Parathyroid adenoma (tissue), 2 donors: ENCODE results near the gene ZNF280B.

Experiments
- H2AFZ ChIP-seq: fragments of 300-600 bp; sonication (generic); one replicate; pipeline ENCODE4 v1.7.0; 2017; ENCODE audit warnings: antibody characterized with exemption, mild to moderate bottlenecking
- H3K27ac ChIP-seq: fragments of 300-600 bp; sonication (generic); one replicate; pipeline ENCODE4 v1.7.0; 2017
- H3K27me3 ChIP-seq: fragments of 300-600 bp; sonication (generic); one replicate; pipeline ENCODE4 v1.7.0; 2017; ENCODE audit warnings: low read length; ENCODE audit not compliant: control insufficient read depth, insufficient read depth
- H3K36me3 ChIP-seq: fragments of 300-600 bp; sonication (generic); one replicate; pipeline ENCODE4 v1.7.0; 2017; ENCODE audit warnings: low read length; ENCODE audit not compliant: control insufficient read depth, insufficient read depth
- H3K4me1 ChIP-seq: fragments of 300-600 bp; sonication (generic); one replicate; pipeline ENCODE4 v1.7.0; 2017; ENCODE audit warnings: control low read depth
- H3K4me2 ChIP-seq: fragments of 300-600 bp; sonication (generic); one replicate; pipeline ENCODE4 v1.7.0; 2017; ENCODE audit warnings: low read length
- H3K4me3 ChIP-seq: fragments of 300-600 bp; sonication (generic); one replicate; pipeline ENCODE4 v1.7.0; 2017; ENCODE audit warnings: low read depth, low read length
- H3K79me2 ChIP-seq: fragments of 300-600 bp; sonication (generic); one replicate; pipeline ENCODE4 v1.7.0; 2017; ENCODE audit warnings: control low read depth
- H3K9ac ChIP-seq: fragments of 300-600 bp; sonication (generic); one replicate; pipeline ENCODE4 v1.7.0; 2017; ENCODE audit warnings: mild to moderate bottlenecking
- H3K9me3 ChIP-seq: fragments of 300-600 bp; sonication (generic); one replicate; pipeline ENCODE4 v1.7.0; 2017; ENCODE audit warnings: low read length; ENCODE audit not compliant: control insufficient read depth
- CTCF ChIP-seq: fragments of 300-600 bp; sonication (generic); IDR thresholded peaks from one replicate; pipeline ENCODE4 v1.7.0; 2017; ENCODE audit warnings: antibody characterized with exemption, mild to moderate bottlenecking
- donor health status: primary hyperparathyroidism.

The ZNF280B gene

GRCh38 chr22:22531770-22532546, 23.4 kb upstream of the ZNF280B start:
- no peak overlapping the region for H2AFZ ChIP-seq
- H3K27ac ChIP-seq: no peak overlapping the region
- no peak overlapping the region for H3K9ac ChIP-seq
- H3K36me3 ChIP-seq: no peaks in the 10 kb centered on the region
- no peaks in the 10 kb centered on the region for H3K4me1 ChIP-seq
- H3K79me2 ChIP-seq: no peaks in the 10 kb centered on the region
- no peaks in the 10 kb centered on the region for H3K27me3 ChIP-seq
- H3K4me3 ChIP-seq: no peak overlapping the region
- H3K9me3 ChIP-seq: no peaks in the 10 kb centered on the region
- H3K4me2 ChIP-seq: no peak overlapping the region
- no peak for TF ChIP-seq CTCF

- H3K9ac ChIP-seq: no peak overlapping the region
- no peaks in the 10 kb centered on the region for H3K4me1 ChIP-seq
- H3K4me2 ChIP-seq: no peak overlapping the region
- TF ChIP-seq CTCF: no peak
- no peaks in the 10 kb centered on the region for H3K9me3 ChIP-seq
- H3K27ac ChIP-seq: no peak overlapping the region
- no peak overlapping the region for H3K4me3 ChIP-seq
- H2AFZ ChIP-seq: no peak overlapping the region
- H3K36me3 ChIP-seq: no peaks in the 10 kb centered on the region
- H3K27me3 ChIP-seq: no peaks in the 10 kb centered on the region
- H3K79me2 ChIP-seq: no peaks in the 10 kb centered on the region
Observed at GRCh38 chr22:22528780-22529179, 20.2 kb upstream of the ZNF280B start.

GRCh38 chr22:22527312-22527711, 18.8 kb upstream of the ZNF280B start:
- TF ChIP-seq CTCF: no peak
- Histone ChIP-seq H3K27me3 (no peaks in the 10 kb centered on the region), H3K4me1 (no peaks in the 10 kb centered on the region), H3K9me3 (no peaks in the 10 kb centered on the region), H3K9ac (no peak overlapping the region), H3K79me2 (no peaks in the 10 kb centered on the region), H3K4me3 (no peak overlapping the region), H3K4me2 (no peak overlapping the region), H3K36me3 (no peaks in the 10 kb centered on the region), H3K27ac (no peak overlapping the region), H2AFZ (no peak overlapping the region)

GRCh38 chr22:22526125-22526912, 17.8 kb upstream of the ZNF280B start:
- Histone ChIP-seq H3K4me2 (no peak overlapping the region), H3K79me2 (no peaks in the 10 kb centered on the region), H2AFZ (no peak overlapping the region), H3K27ac (no peak overlapping the region), H3K4me1 (no peaks in the 10 kb centered on the region), H3K9me3 (no peaks in the 10 kb centered on the region), H3K4me3 (no peak overlapping the region), H3K27me3 (no peaks in the 10 kb centered on the region), H3K9ac (no peak overlapping the region), H3K36me3 (no peaks in the 10 kb centered on the region)
- no peak for TF ChIP-seq CTCF
